ENCODE results near the gene IRGC.

DNA sequence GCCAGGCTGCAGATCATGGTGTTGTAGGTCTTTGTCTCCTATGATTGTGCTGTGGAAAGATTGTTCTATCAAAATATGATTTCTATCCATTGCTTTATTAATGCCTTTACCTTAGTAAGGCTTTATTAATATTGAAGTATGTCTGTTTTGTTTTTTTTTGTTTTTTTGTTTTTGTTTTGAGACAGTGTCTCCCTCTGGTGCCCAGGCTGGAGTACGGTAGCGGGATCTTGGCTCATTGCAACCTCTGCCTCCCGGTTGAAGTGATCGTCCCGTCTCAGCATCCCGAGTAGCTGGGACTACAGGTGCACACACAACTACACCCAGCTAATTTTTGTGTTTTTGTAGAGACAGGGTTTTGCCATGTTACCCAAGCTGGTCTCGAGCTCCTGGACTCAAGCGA is 7.7 kb downstream of the IRGC start:
- TF ChIP-seq CTCF (IDR thresholded peaks at IDR 0.05): peak in 3 of 6 experiments; percentile 13 to 25 (median 19)
- no peak for TF ChIP-seq POLR2AphosphoS5 (IDR thresholded peaks at IDR 0.05)
- TF ChIP-seq POLR2A (IDR thresholded peaks at IDR 0.05): no peak

All from upper lobe of left lung (tissue), 4 donors.